Kidney (tissue), 14 donors: ENCODE data around the gene DCHS2. TPM values are rescaled to one million over a fixed set of nuclear protein-coding genes. Genes with fewer than 3 reads are reported as not detected.

Source experiments
- DNase-seq, 5 donors: peaks; one replicate each; pipeline ENCODE4 v3.0.0-alpha.2; 2013 to 2020
- FAIRE-seq: peaks from 2 replicates; lab custom pipeline; 2012; peaks lifted over from hg19 to GRCh38; lab: Jason Lieb, UNC
- H3K27ac ChIP-seq, 2 donors: one replicate each; pipeline ENCODE4 v1.7.0; 2013; ENCODE audit warnings: low read depth in 2 of 2, low read length in 2 of 2, inconsistent platforms in 1 of 2
- H3K27me3 ChIP-seq: one replicate; pipeline ENCODE4 v1.7.1; 2013; ENCODE audit warnings: low read length, inconsistent platforms; ENCODE audit not compliant: control insufficient read depth, insufficient read depth
- H3K36me3 ChIP-seq, 3 donors: one replicate each; pipeline versions ENCODE4 v1.7.0 to v1.7.1; 2013; ENCODE audit warnings: low read length in 3 of 3, control low read depth in 1 of 3, inconsistent platforms in 1 of 3; ENCODE audit not compliant: insufficient read depth in 3 of 3, control insufficient read depth in 2 of 3
- H3K4me1 ChIP-seq, 3 donors: one replicate each; pipeline versions ENCODE4 v1.7.0 to v1.7.1; 2013; ENCODE audit warnings: low read length in 3 of 3, inconsistent platforms in 1 of 3, low read depth in 1 of 3; ENCODE audit not compliant: control insufficient read depth in 2 of 3, insufficient read depth in 2 of 3
- H3K4me3 ChIP-seq, 3 donors: one replicate each; pipeline versions ENCODE4 v1.7.0 to v1.8.1; 2013; ENCODE audit warnings: low read length in 3 of 3, control low read depth in 1 of 3, inconsistent platforms in 1 of 3
- H3K9ac ChIP-seq, 3 donors: one replicate each; pipeline versions ENCODE4 v1.7.0 to v1.7.1; 2013; ENCODE audit warnings: low read length in 3 of 3, control low read depth in 1 of 3, inconsistent platforms in 1 of 3
- H3K9me3 ChIP-seq, 3 donors: one replicate each; pipeline versions ENCODE4 v1.7.0 to v1.7.1; 2013; ENCODE audit warnings: low read length in 3 of 3, control low read depth in 1 of 3, inconsistent platforms in 1 of 3; ENCODE audit not compliant: control insufficient read depth in 2 of 3, insufficient read depth in 1 of 3
- intact Hi-C: fragments of 100-400 bp; cut with DNase I; formaldehyde crosslinking; loops from one replicate; pipeline ENCODE4 v1.11.1; 2022
- polyA plus RNA-seq: library from polyadenylated mRNA; stranded (reverse); fragments of 350-450 nt; fragmentation: Illumina TruSeq; extraction: RNeasy Lipid Tissue Mini Kit (QIAGEN cat#74804); gene quantifications from one replicate; pipeline ENCODE4 v1.2.3, GENCODE V29; 2014; ENCODE audit warnings: low read depth, low replicate concordance; ENCODE audit not compliant: insufficient read depth
- total RNA-seq: library from RNA; stranded (reverse); fragmentation: NEBNext Ultra II Directional; extraction: Animal tissue kit (Norgen Biotek cat#: 25700); gene quantifications from one replicate; pipeline ENCODE4 v1.2.1, GENCODE V29; 2021
- TF ChIP-seq, protein P1 (sequence below): IDR thresholded peaks from 3 replicates; pipeline ENCODE4 v1.5.1; 2012; ENCODE audit warnings: mild to moderate bottlenecking, moderate library complexity, borderline replicate concordance; ENCODE audit not compliant: insufficient read depth; ENCODE audit errors: extremely low read depth
- donor health status: control.
- donor health status: control.
- donor health status: control.
- donor health status: control.
- donor health status: control.
- donor health status: DM: yes; HTN: yes; CAD: no.
- donor health status: Normal renal cell carcinoma (clear cell type).

DCHS2 gene
- total and polyA plus RNA-seq, 2 donors from 2014 or later: 0.47 TPM; not detected in 1

DNA sequence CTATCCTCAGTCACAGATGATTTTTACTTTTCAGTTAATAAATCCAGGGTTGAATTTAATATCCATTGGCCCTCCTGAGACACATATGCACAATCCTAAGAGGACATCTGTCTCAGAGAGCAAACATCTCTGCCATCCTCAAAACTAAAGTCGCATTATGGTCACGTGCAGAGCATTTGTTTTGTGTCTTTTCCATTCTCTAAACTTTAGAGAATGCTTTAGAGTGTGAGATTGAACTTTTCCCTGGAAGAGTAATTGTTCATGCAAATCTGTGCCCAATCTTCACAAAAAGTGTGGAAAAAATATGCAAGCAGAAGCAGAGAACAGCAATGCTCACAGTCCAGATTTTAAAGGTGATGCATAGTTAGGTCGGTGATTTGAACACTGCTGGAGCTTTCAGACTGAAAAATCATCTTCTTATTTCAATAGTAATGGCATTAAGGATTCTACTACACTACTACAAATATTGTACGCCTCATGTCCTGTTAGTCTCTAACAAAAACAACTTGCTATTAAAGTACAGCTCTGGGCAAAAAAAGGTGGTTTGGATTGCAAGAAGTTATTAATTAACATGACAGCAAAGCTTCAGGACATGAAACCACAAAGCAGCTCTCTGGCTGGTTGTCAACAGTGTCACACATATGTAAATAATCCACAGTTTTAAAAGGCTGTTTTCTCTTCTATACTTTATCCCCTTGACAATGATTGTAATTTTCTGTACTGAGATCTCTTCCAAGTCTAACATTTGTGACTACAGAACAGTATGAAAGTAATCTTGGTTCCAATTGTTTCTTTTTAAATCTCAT, 19.9 kb downstream of the DCHS2 start:
- H3K27me3 ChIP-seq: no peaks in the 10 kb centered on the region
- TF ChIP-seq, protein P1, sequence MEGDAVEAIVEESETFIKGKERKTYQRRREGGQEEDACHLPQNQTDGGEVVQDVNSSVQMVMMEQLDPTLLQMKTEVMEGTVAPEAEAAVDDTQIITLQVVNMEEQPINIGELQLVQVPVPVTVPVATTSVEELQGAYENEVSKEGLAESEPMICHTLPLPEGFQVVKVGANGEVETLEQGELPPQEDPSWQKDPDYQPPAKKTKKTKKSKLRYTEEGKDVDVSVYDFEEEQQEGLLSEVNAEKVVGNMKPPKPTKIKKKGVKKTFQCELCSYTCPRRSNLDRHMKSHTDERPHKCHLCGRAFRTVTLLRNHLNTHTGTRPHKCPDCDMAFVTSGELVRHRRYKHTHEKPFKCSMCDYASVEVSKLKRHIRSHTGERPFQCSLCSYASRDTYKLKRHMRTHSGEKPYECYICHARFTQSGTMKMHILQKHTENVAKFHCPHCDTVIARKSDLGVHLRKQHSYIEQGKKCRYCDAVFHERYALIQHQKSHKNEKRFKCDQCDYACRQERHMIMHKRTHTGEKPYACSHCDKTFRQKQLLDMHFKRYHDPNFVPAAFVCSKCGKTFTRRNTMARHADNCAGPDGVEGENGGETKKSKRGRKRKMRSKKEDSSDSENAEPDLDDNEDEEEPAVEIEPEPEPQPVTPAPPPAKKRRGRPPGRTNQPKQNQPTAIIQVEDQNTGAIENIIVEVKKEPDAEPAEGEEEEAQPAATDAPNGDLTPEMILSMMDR: no peak
- no peak overlapping the region for H3K4me3 ChIP-seq
- intact Hi-C loops: no loop called here
- peak in 2 of 5 donors; percentile 70 to 72 for DNase-seq
- no peaks in the 10 kb centered on the region for H3K9me3 ChIP-seq
- no peaks in the 10 kb centered on the region for H3K36me3 ChIP-seq
- H3K4me1 ChIP-seq: peaks cover 0 to 2% (median 0%) of the 10 kb centered on the region in 3 donors
- H3K27ac ChIP-seq: no peak overlapping the region
- no peak for FAIRE-seq
- no peak overlapping the region for H3K9ac ChIP-seq

GRCh38 chr4:154471032-154471431, 20.6 kb downstream of the DCHS2 start:
- Histone ChIP-seq H3K4me1 (peaks cover 0 to 2% (median 0%) of the 10 kb centered on the region in 3 donors), H3K27me3 (no peaks in the 10 kb centered on the region), H3K27ac (no peak overlapping the region), H3K9me3 (no peaks in the 10 kb centered on the region), H3K9ac (no peak overlapping the region), H3K36me3 (no peaks in the 10 kb centered on the region), H3K4me3 (no peak overlapping the region)
- intact Hi-C loops: no loop called here
- TF ChIP-seq, protein P1: no peak
- FAIRE-seq: no peak
- DNase-seq: no peak

DNA sequence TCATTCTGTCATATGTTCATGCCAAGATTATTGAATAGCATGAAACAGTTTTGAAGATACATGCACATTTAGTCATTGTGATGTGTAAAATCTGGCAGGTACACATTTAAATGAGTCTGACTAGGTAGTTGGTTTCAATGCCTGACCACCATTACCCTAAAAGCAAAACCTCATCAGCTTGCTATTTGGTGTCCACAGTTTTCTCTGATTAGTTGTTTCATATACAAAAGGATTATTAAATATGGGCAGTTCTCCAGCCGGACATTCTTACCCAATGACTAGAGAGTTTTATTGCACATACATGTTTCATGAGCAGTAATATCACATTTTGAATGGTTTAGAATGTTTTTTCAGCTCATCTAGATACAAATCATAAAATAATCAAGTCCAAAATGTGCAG, 23.7 kb downstream of the DCHS2 start:
- Histone ChIP-seq H3K36me3 (no peaks in the 10 kb centered on the region), H3K4me1 (peaks cover 0 to 2% (median 0%) of the 10 kb centered on the region in 3 donors), H3K9me3 (no peaks in the 10 kb centered on the region), H3K27me3 (no peaks in the 10 kb centered on the region), H3K4me3 (no peak overlapping the region), H3K9ac (no peak overlapping the region), H3K27ac (no peak overlapping the region)
- intact Hi-C loops: no loop called here
- no peak for DNase-seq
- TF ChIP-seq, protein P1: no peak
- FAIRE-seq: no peak
